DND-41 (cell line): Measurements from ENCODE around the gene OR5AN1.
A peak's percentile ranks its signal among the peaks of the same experiment; 100 is the strongest.
"Not testable (repeated sequence)": the region's sequence is repeated elsewhere in the genome, so short reads cannot be mapped to it uniquely, and the experiment has no call there.

Experiments
- ATAC-seq: fragments of 200-7000 bp; cut with Tn5 transposase; 3 replicates; pipeline ENCODE4 v1.9.1; 2021; ENCODE audit warnings: low read depth; ENCODE audit not compliant: insufficient read depth
- DNase-seq: peaks from one replicate; pipeline ENCODE4 v3.0.0-alpha.2; 2020
- H2AFZ ChIP-seq: 2 replicates; pipeline ENCODE4 v1.6.0; 2012; ENCODE audit warnings: low read depth, low read length
- H3K27ac ChIP-seq: 2 replicates; pipeline ENCODE4 v1.5.1; 2012; ENCODE audit warnings: low read length, inconsistent platforms
- H3K27me3 ChIP-seq: fragments of 200-600 bp; sonication (generic); 2 replicates; pipeline ENCODE4 v1.6.0; 2012; ENCODE audit warnings: low read length, mild to moderate bottlenecking, inconsistent platforms; ENCODE audit not compliant: insufficient read depth, poor library complexity
- H3K36me3 ChIP-seq: 2 replicates; pipeline ENCODE4 v1.5.1; 2012; ENCODE audit warnings: low read length, inconsistent platforms; ENCODE audit not compliant: insufficient read depth
- H3K4me1 ChIP-seq: 2 replicates; pipeline ENCODE4 v1.5.1; 2012; ENCODE audit warnings: mild to moderate bottlenecking, low read length; ENCODE audit not compliant: insufficient read depth
- H3K4me2 ChIP-seq: 2 replicates; pipeline ENCODE4 v1.6.0; 2012; ENCODE audit warnings: mild to moderate bottlenecking, moderate library complexity, low read length, inconsistent platforms; ENCODE audit not compliant: insufficient read depth
- H3K4me3 ChIP-seq, 2 experiments: fragments of 200-600 bp in 1 of 2; shearing (Covaris generic) in 1 of 2; 2 replicates each; pipeline ENCODE4 v1.5.1; 2012 to 2016; ENCODE audit warnings: inconsistent platforms in 2 of 2, low read length in 2 of 2, mild to moderate bottlenecking in 2 of 2, low read depth in 1 of 2, moderate library complexity in 1 of 2
- H3K79me2 ChIP-seq: 2 replicates; pipeline ENCODE4 v1.6.0; 2012; ENCODE audit warnings: low read length, inconsistent platforms; ENCODE audit not compliant: insufficient read depth
- H3K9ac ChIP-seq: 2 replicates; pipeline ENCODE4 v1.6.0; 2012; ENCODE audit warnings: low read depth, mild to moderate bottlenecking, inconsistent platforms, low read length, moderate library complexity
- H3K9me3 ChIP-seq: 2 replicates; pipeline ENCODE4 v1.5.1; 2012; ENCODE audit warnings: low read length, moderate library complexity, mild to moderate bottlenecking, inconsistent platforms; ENCODE audit not compliant: insufficient read depth, severe bottlenecking
- H4K20me1 ChIP-seq: 2 replicates; pipeline ENCODE4 v1.6.0; 2012; ENCODE audit warnings: low read length; ENCODE audit not compliant: insufficient read depth
- EZH2 ChIP-seq: IDR thresholded peaks from 3 replicates; pipeline ENCODE4 v1.6.1; 2012; ENCODE audit warnings: borderline replicate concordance, low read depth, mild to moderate bottlenecking, moderate library complexity, low read length, inconsistent platforms; ENCODE audit not compliant: severe bottlenecking
- TF ChIP-seq, protein P1 (sequence below): IDR thresholded peaks from 2 replicates; pipeline ENCODE4 v1.5.1; 2012; ENCODE audit warnings: borderline replicate concordance, low read length, moderate library complexity, mild to moderate bottlenecking; ENCODE audit not compliant: poor library complexity, severe bottlenecking; ENCODE audit errors: extremely low read depth

OR5AN1 gene

DNA sequence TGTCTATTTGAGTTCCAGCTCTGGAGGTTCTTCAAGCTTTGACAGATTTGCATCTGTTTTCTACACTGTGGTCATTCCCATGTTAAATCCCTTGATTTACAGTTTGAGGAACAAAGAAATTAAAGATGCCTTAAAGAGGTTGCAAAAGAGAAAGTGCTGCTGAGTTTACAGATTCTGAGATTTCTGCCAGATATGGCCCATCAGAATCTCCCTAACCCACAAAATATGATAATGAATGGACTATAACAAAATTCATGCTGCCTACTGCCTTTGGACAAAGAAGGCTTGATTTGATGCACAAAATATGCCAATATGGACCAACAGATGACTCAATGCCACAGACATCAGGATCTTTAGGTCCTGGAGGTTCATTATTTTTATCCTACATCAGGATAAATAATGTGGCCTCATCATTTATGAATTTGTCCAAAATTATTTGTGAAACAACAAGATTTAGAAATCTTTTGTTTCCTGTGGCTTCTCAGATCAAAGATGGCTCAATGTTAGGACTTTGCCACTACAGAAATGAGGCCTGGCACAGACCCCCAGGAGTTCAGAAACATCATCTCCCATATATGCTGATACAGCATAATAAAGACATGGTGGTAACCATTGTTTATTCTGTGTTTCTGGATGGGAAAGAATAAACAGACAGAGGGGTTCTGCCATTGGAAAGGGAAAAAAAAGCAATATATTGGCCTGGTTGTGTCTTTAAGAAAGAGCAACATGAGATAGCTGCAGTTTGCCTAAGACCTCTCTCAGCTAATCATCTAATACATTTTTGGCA, 6.7 kb downstream of the OR5AN1 start:
- DNase-seq: no peak
- Histone ChIP-seq H3K4me1 (no peaks in the 10 kb centered on the region), H4K20me1 (no peaks in the 10 kb centered on the region), H3K27me3 (no peaks in the 10 kb centered on the region), H3K9ac (no peak overlapping the region), H3K4me3 (no peak overlapping the region), H3K79me2 (no peaks in the 10 kb centered on the region), H3K4me2 (no peak overlapping the region), H3K9me3 (peaks cover 3% of the 10 kb centered on the region), H3K27ac (no peak overlapping the region), H3K36me3 (no peaks in the 10 kb centered on the region), H2AFZ (no peak overlapping the region)
- ATAC-seq: no peak
- no peak for TF ChIP-seq EZH2
- TF ChIP-seq, protein P1, sequence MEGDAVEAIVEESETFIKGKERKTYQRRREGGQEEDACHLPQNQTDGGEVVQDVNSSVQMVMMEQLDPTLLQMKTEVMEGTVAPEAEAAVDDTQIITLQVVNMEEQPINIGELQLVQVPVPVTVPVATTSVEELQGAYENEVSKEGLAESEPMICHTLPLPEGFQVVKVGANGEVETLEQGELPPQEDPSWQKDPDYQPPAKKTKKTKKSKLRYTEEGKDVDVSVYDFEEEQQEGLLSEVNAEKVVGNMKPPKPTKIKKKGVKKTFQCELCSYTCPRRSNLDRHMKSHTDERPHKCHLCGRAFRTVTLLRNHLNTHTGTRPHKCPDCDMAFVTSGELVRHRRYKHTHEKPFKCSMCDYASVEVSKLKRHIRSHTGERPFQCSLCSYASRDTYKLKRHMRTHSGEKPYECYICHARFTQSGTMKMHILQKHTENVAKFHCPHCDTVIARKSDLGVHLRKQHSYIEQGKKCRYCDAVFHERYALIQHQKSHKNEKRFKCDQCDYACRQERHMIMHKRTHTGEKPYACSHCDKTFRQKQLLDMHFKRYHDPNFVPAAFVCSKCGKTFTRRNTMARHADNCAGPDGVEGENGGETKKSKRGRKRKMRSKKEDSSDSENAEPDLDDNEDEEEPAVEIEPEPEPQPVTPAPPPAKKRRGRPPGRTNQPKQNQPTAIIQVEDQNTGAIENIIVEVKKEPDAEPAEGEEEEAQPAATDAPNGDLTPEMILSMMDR: no peak

DNA sequence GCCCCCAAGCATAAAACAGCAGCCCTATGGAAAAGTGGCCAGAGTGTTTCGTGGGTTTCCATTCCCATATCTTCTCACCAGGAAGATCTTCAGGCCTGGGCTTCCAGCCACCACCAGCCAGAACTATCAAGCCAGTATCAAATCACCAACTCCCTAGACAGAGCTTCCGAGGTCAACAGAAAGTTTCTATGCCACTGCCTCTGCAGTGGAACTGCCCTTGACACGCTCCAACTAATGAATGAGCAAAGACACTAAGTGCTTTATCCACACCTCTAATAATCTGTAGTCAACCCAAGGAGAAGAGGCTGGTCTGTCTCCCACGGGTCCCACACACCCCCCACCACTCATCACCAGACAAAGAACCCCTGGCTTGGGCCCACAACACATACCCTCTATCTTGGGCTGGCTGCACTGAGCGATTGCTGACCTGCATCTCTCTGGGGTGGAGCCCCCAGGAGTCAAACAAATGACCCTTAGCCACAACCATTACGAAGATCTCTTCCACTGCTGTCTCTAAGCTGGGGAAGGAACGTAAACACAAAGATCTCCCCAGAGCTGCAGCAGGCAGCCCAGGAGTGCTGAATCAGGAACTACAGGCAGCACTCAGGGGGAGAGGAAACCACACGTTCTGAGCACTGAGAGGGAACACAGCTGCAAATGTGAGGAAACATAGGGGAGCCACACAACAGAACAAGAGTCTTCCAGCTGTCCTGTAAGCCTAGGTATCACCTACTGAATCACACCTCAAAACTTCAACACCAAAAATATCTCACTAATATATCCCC, 9.7 kb downstream of the OR5AN1 start:
- Histone ChIP-seq H3K79me2 (no peaks in the 10 kb centered on the region), H3K27me3 (no peaks in the 10 kb centered on the region), H3K27ac (no peak overlapping the region), H3K4me3 (no peak overlapping the region), H3K4me1 (no peaks in the 10 kb centered on the region), H3K9me3 (peaks cover 3% of the 10 kb centered on the region), H3K9ac (no peak overlapping the region), H3K36me3 (no peaks in the 10 kb centered on the region), H2AFZ (no peak overlapping the region), H3K4me2 (no peak overlapping the region), H4K20me1 (no peaks in the 10 kb centered on the region)
- ATAC-seq: peak; percentile 29; the same call in 1 of the 3 replicates
- DNase-seq: no peak
- TF ChIP-seq EZH2: no peak
- TF ChIP-seq, protein P1: no peak

DNA sequence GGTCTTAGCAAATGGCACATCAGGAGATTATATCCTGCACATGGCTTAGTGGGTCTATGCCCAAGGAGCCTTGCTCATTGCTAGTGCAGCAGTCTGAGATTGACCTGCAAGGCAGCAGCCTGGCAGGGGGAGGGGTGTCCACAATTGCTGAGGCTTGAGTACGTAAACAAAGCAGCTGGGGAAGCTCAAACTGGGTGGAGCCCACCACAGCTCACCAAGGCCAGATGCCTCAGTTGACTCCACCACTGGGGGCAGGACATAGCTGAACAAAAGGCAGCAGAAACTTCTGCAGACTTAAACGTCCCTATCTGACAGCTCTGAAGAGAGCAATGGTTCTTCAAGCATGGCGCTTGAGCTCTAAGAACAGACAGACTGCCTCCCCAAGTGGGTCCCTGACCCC, 13.6 kb downstream of the OR5AN1 start:
- H3K9me3 ChIP-seq, H3K4me1 ChIP-seq, H4K20me1 ChIP-seq, H3K27ac ChIP-seq, ATAC-seq, DNase-seq, H3K4me3 ChIP-seq, H3K9ac ChIP-seq, H3K27me3 ChIP-seq, H3K79me2 ChIP-seq, H2AFZ ChIP-seq, H3K36me3 ChIP-seq, H3K4me2 ChIP-seq: not testable (repeated sequence)
